ENCODE results near the gene TCEAL4. TPM values are rescaled to one million over a fixed set of nuclear protein-coding genes. Genes with fewer than 3 reads are reported as not detected.

TCEAL4 gene
- total and polyA plus RNA-seq, 2 donors (not counting 1 experiment from before 2014, with no cell fraction given) = 63.6 to 75.7 TPM

DNA sequence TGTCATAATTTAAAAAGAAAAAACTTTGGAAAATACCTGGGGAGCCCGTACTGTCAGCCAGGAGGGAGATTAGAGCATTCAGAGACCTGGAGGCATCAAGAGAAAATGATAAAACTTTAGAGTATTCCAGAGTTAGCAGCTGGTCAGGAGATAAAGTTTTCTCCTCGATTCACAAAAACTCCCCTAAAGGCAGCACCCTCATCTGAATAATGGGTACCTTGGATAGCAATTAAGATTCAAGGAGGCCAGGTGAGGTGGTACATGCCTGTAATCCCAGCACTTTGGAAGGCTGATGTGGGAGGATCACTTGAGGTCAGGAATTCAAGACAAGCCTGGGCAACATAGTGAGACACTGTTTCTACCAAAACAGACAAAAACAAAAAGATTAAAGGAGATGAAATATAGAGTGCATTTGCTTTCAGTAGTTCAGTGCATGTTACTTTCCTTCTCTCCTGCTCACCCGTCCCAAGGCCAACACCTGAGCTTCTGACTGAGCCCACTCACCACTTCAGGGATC lies 47.4 kb upstream of the TCEAL4 start:
- H3K27ac ChIP-seq (ENCODE audit: insufficient read depth, low read length) = no peak overlapping the region

DNA sequence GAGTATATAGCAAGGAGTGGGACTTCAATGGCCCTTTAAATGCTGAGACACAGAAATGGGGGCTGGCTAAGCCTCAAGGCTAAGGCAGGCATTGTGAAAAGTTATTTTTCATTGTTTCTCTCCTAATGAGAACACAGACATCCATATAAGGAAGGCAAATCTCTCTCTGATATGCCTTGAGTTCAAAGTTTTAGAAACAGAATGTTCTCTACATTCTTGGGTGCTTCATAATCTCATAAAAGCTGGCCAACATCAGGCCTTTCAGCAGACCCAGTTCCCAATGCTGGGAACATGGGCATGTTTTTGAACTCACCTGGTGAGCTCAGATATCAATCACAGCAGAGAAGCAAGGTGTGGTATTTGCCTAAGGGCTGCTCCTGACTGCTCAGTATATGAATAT lies 46.6 kb upstream of the TCEAL4 start:
- Histone ChIP-seq H3K9me3 (ENCODE audit: control insufficient read depth, insufficient read depth, low read depth, low read length) (no peaks in the 10 kb centered on the region), H3K79me2 (ENCODE audit: control insufficient read depth, insufficient read depth, low read length) (no peaks in the 10 kb centered on the region), H3K27me3 (ENCODE audit: control insufficient read depth, insufficient read depth, low read length) (no peaks in the 10 kb centered on the region), H3K4me1 (ENCODE audit: control insufficient read depth, extremely low read depth, insufficient read depth, low read length) (no peaks in the 10 kb centered on the region), H2AFZ (ENCODE audit: low read length) (no peak overlapping the region), H3K36me3 (ENCODE audit: control insufficient read depth, insufficient read depth, low read length) (no peaks in the 10 kb centered on the region), H4K20me1 (ENCODE audit: control insufficient read depth, extremely low read depth, insufficient read depth, low read length) (no peaks in the 10 kb centered on the region), H3K9ac (ENCODE audit: insufficient read depth, low read length) (no peak overlapping the region), H3K4me3 (replicated peaks in 1 of 4; ENCODE audit: control extremely low read depth in 1 of 4, insufficient read depth in 1 of 4, low read depth in 3 of 4, low read length in 4 of 4) (no peak overlapping the region), H3K27ac (ENCODE audit: insufficient read depth, low read length) (no peak overlapping the region), H3K4me2 (ENCODE audit: extremely low read depth, insufficient read depth, low read length) (no peak overlapping the region)
- DNase-seq (ENCODE audit: low read depth in 2 of 2) = peak; percentile 20 to 41
- no peak for TF ChIP-seq EZH2 (IDR thresholded peaks at IDR 0.05; ENCODE audit: low read length, missing control alignments)
- TF ChIP-seq, protein P1, sequence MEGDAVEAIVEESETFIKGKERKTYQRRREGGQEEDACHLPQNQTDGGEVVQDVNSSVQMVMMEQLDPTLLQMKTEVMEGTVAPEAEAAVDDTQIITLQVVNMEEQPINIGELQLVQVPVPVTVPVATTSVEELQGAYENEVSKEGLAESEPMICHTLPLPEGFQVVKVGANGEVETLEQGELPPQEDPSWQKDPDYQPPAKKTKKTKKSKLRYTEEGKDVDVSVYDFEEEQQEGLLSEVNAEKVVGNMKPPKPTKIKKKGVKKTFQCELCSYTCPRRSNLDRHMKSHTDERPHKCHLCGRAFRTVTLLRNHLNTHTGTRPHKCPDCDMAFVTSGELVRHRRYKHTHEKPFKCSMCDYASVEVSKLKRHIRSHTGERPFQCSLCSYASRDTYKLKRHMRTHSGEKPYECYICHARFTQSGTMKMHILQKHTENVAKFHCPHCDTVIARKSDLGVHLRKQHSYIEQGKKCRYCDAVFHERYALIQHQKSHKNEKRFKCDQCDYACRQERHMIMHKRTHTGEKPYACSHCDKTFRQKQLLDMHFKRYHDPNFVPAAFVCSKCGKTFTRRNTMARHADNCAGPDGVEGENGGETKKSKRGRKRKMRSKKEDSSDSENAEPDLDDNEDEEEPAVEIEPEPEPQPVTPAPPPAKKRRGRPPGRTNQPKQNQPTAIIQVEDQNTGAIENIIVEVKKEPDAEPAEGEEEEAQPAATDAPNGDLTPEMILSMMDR (conservative IDR thresholded peaks at IDR 0.05 in 1 of 2, IDR thresholded peaks at IDR 0.05 in 1 of 2; ENCODE audit: low read depth in 1 of 2, low read length in 2 of 2) = no peak

More for the DNA sequence above, 47.4 kb upstream of the TCEAL4 start:
- TF ChIP-seq EZH2 (IDR thresholded peaks at IDR 0.05; ENCODE audit: low read length, missing control alignments) = no peak
- TF ChIP-seq, protein P1 (conservative IDR thresholded peaks at IDR 0.05 in 1 of 2, IDR thresholded peaks at IDR 0.05 in 1 of 2; ENCODE audit: low read depth in 1 of 2, low read length in 2 of 2) = no peak
- no peak for DNase-seq (ENCODE audit: low read depth in 2 of 2)
- no peak overlapping the region for H3K9ac ChIP-seq (ENCODE audit: insufficient read depth, low read length)
- H3K4me3 ChIP-seq (replicated peaks in 1 of 4; ENCODE audit: control extremely low read depth in 1 of 4, insufficient read depth in 1 of 4, low read depth in 3 of 4, low read length in 4 of 4) = no peak overlapping the region
- H3K36me3 ChIP-seq (ENCODE audit: control insufficient read depth, insufficient read depth, low read length) = no peaks in the 10 kb centered on the region
- no peak overlapping the region for H3K4me2 ChIP-seq (ENCODE audit: extremely low read depth, insufficient read depth, low read length)
- no peaks in the 10 kb centered on the region for H3K79me2 ChIP-seq (ENCODE audit: control insufficient read depth, insufficient read depth, low read length)
- H3K27me3 ChIP-seq (ENCODE audit: control insufficient read depth, insufficient read depth, low read length) = no peaks in the 10 kb centered on the region
- no peaks in the 10 kb centered on the region for H3K9me3 ChIP-seq (ENCODE audit: control insufficient read depth, insufficient read depth, low read depth, low read length)
- H4K20me1 ChIP-seq (ENCODE audit: control insufficient read depth, extremely low read depth, insufficient read depth, low read length) = no peaks in the 10 kb centered on the region
- H3K4me1 ChIP-seq (ENCODE audit: control insufficient read depth, extremely low read depth, insufficient read depth, low read length) = no peaks in the 10 kb centered on the region
- no peak overlapping the region for H2AFZ ChIP-seq (ENCODE audit: low read length)

DNA sequence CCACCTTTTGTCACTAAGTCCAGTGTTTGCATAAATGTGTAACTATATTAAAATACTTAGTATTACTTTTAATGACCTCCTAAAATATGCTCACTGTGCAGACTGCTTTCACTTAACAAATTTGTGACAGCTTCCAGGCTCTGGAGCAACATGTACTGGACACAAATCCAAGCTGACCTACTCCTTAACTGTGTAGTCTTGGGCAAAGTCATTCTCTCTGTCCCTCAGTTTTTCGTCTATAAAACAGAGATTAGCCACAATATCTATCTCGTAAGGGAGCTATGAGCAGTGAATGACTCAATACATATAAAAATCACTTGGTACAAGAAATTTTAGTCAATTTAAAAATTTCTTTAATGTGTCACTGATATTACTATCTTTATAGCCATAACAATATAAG lies 45.6 kb upstream of the TCEAL4 start:
- no peaks in the 10 kb centered on the region for H4K20me1 ChIP-seq (ENCODE audit: control insufficient read depth, extremely low read depth, insufficient read depth, low read length)
- H3K27me3 ChIP-seq (ENCODE audit: control insufficient read depth, insufficient read depth, low read length) = no peaks in the 10 kb centered on the region
- no peaks in the 10 kb centered on the region for H3K9me3 ChIP-seq (ENCODE audit: control insufficient read depth, insufficient read depth, low read depth, low read length)
- no peak overlapping the region for H2AFZ ChIP-seq (ENCODE audit: low read length)
- H3K36me3 ChIP-seq (ENCODE audit: control insufficient read depth, insufficient read depth, low read length) = no peaks in the 10 kb centered on the region
- H3K4me3 ChIP-seq (replicated peaks in 1 of 4; ENCODE audit: control extremely low read depth in 1 of 4, insufficient read depth in 1 of 4, low read depth in 3 of 4, low read length in 4 of 4) = no peak overlapping the region
- H3K9ac ChIP-seq (ENCODE audit: insufficient read depth, low read length) = no peak overlapping the region
- DNase-seq (ENCODE audit: low read depth in 2 of 2) = no peak
- H3K4me1 ChIP-seq (ENCODE audit: control insufficient read depth, extremely low read depth, insufficient read depth, low read length) = no peaks in the 10 kb centered on the region
- H3K27ac ChIP-seq (ENCODE audit: insufficient read depth, low read length) = no peak overlapping the region
- H3K79me2 ChIP-seq (ENCODE audit: control insufficient read depth, insufficient read depth, low read length) = no peaks in the 10 kb centered on the region
- TF ChIP-seq, protein P1 (conservative IDR thresholded peaks at IDR 0.05 in 1 of 2, IDR thresholded peaks at IDR 0.05 in 1 of 2; ENCODE audit: low read depth in 1 of 2, low read length in 2 of 2) = no peak
- TF ChIP-seq EZH2 (IDR thresholded peaks at IDR 0.05; ENCODE audit: low read length, missing control alignments) = no peak
- H3K4me2 ChIP-seq (ENCODE audit: extremely low read depth, insufficient read depth, low read length) = no peak overlapping the region
